ENCODE data around the gene MRPL48.
A peak's percentile ranks its signal among the peaks of the same experiment; 100 is the strongest.
"Not testable (repeated sequence)": the region's sequence is repeated elsewhere in the genome, so short reads cannot be mapped to it uniquely, and the experiment has no call there.

Gene MRPL48

GRCh38 chr11:73875840-73876239, 88.2 kb downstream of the MRPL48 start:
- intact Hi-C loops (cut with DNase I) = loop anchor here (2.0 to 5.0 kb wide), 2 partner anchors 89 to 115 kb away; partner anchors contain the start of genes MRPL48 and RAB6A
- DNase-seq = no peak

- peak; percentile 93 to 98 (median 96) for DNase-seq
- intact Hi-C loops (cut with DNase I) = loop anchor here (2.0 to 5.0 kb wide), 2 partner anchors 89 to 116 kb away; partner anchors contain the start of genes MRPL48 and RAB6A
Observed at GRCh38 chr11:73876424-73877310, 89.0 kb downstream of the MRPL48 start, which contains the start of the genes COA4 and PAAF1. TSS of gene COA4 (minus strand) at chr11:73876846. CDS start at chr11:73873378, 3,468 bp downstream. TSS of gene PAAF1 (plus strand) at chr11:73876999. CDS start at chr11:73877022, 23 bp downstream.

DNA sequence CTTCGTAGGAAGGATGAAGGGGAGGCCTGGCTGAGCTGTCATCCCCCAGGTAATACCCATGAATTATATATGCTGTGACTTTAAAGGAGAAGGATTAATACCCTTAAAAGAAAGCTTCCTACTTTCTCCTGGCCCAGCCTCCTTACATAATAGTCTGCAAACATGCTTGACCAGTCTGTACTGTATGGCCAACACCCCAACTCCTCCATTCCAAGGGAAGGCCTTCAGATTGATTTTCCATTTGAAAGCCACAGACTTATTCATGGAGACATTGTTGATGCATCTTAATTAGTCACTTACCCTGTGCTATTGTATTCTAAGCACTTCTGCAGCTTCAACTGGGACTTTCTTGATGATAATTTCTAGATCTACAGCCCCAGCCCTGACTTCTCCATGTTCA, 91.1 kb downstream of the MRPL48 start:
- intact Hi-C loops (cut with DNase I) = loop anchor here (5.0 kb wide), 1 partner anchor 91 kb away; the partner anchor contains the start of gene MRPL48
- DNase-seq = no peak

- intact Hi-C loops (cut with DNase I); DNase-seq: not testable (repeated sequence)
Observed at GRCh38 chr11:73880449-73880848, 92.8 kb downstream of the MRPL48 start.

- intact Hi-C loops (cut with DNase I) = no loop called here
- DNase-seq = no peak
Observed at GRCh38 chr11:73883856-73884255, 96.2 kb downstream of the MRPL48 start.

- DNase-seq = no peak
- intact Hi-C loops (cut with DNase I) = no loop called here
Observed at GRCh38 chr11:73888244-73888643, 100.6 kb downstream of the MRPL48 start.

DNA sequence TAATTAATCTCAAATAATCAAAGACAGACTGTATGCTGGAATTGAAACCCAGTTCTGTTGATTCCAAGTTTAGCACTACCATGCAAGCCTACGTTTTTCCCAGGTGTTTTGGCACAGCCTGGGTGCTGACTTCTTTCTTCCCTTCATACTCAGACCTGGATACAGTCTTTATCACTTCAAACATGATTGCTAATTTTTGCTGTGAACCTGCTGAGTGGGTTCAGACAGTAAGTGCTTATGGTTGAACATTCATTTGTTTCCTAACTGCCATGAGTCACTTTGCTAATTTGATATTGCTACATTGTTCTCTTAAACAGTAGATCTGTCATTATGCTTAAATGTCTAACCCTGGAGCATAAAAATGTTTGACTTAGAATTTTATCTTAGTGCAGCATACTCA, 101.3 kb downstream of the MRPL48 start:
- peak in 28 of 42 donors; percentile 17 to 76 (median 34) for DNase-seq
- intact Hi-C loops (cut with DNase I) = no loop called here

DNA sequence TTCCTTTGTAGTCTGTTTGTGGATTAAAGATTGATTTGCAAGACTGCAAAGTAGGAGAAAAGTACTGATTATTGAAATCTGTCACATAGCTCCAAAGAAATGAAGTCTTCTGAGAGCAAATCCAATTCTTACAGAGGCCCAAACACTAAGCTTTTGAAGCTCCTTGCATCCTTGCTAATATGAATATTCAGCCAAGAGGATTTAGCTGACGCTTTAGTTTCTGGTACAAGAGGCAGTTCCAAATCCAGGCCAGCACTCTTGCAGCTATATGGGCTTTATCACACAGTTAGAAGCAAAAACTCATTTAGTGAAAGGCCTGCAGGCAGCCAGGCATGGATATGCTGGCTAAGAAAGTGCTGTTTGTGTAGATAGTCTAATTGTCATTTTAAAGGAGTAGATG, 101.9 kb downstream of the MRPL48 start:
- intact Hi-C loops (cut with DNase I) = no loop called here
- DNase-seq = no peak

DNA sequence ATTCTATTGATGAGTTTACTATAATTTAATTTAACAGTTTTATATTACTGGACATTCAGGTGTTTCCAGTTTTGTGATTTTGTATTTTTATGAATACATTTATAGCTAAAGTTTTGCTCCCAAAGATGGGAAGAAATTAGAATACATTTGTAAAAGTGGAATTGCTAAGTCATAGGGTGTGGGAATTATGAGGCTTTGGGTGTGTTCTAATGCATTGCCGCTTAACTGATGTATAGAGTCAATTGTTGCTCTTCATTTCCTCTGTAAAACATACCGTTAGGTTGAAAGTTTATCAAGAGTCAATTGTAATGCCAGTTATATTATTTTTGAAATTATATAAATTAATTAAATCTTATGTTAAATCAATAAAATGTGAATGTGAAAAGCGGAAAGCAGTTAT, 105.4 kb downstream of the MRPL48 start:
- intact Hi-C loops (cut with DNase I) = no loop called here

GRCh38 chr11:73894725-73895335, 107.2 kb downstream of the MRPL48 start:
- intact Hi-C loops (cut with DNase I) = no loop called here
- DNase-seq = no peak

More for the DNA sequence above, 105.4 kb downstream of the MRPL48 start:
- DNase-seq = no peak

- intact Hi-C loops (cut with DNase I) = no loop called here
- DNase-seq = no peak
Observed at GRCh38 chr11:73902303-73902702, 114.6 kb downstream of the MRPL48 start.

DNA sequence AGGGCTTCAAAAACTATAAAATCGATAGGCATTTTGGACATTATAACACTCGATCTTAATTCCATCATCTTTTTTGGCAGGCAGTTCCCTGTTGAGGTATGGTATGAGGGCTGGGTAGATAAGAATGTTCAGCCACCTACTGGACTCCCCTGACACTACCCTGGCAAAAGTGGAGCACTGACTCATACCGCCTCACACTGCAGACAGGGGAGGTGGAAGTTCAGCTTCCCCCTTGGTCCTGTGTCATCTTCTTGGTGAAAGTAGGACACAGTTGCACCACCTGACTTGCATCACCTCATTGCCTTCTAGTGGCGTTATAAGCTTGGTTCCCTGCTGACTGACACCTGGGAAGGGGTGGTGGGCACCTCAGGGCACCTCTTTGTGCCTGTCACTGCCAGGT, 119.5 kb downstream of the MRPL48 start:
- DNase-seq = peak in 4 of 42 donors; percentile 17 to 47 (median 32)
- intact Hi-C loops (cut with DNase I) = no loop called here

DNA sequence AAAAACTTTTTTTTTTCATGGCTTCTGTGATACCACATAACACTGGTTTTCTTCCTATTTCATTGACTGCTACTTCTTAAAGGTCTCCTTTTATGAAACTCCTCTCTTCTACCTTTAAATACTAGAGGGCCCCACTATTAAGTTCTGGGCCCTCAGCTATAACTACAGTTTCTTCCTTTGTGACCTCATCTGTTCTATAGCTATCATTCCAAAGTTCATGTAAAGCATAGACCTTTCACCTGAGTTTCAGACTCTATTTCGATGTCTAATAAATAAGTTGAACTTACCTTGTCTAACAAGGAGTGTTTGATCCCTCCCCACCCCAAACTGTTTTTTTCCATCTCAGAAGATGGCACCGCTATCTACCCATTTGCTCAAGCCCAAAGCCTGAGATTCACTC, 124.4 kb downstream of the MRPL48 start:
- intact Hi-C loops (cut with DNase I) = no loop called here
- no peak for DNase-seq

DNA sequence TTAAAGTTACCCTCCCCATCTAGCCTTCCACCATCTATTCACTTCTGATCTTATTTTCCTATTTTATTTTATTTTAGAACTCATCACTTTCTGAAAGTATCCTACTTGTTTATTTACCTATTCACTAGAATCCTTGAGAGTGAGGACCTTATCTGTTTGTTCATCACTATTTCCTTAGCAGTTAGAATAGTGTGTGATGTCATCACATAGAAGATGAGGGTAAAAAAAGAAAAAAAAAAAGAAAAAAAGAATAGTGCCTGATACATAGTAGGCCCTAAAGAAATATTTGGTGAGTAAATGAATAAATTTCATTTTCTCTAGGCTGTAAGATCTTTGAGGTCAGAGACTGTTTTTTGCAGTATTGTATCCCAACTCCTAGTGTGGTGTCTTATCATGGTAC, 125.8 kb downstream of the MRPL48 start:
- intact Hi-C loops (cut with DNase I) = no loop called here
- no peak for DNase-seq

DNA sequence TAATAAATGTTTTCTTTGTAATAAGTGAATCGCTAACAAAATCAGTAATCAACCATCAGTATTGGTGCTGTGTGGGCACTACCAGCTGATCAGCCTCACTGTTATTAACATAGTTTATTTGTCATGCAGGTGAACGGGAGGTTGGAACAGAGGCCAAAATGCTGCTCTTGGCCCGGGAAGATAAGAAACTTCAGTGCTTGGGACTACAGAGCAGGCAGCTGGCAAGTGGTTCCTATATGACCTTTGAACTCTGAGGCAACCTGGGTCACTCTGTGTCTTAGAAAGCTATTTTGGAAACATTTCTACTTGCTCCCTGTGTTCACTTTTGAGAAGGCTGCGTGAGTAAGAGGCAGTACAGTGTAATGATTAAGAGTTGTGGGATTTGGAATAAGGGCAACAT, 126.6 kb downstream of the MRPL48 start:
- intact Hi-C loops (cut with DNase I) = no loop called here
- DNase-seq = no peak
